T-cell (primary cell): Measurements from ENCODE around the gene SAFB. TPM values are rescaled to one million over a fixed set of nuclear protein-coding genes. Genes with fewer than 3 reads are reported as not detected.

Experiments
- ATAC-seq, 4 experiments: fragments of 200-7000 bp in 3 of 4; fragments of 150-1000 bp in 1 of 4; cut with Tn5 transposase; replicated peaks in 1 of 4; 1 replicate in 3 of 4; 2 replicates in 1 of 4; pipeline ENCODE4 v1.10.0; 2021; ENCODE audit warnings: moderate library complexity in 3 of 4, mild to moderate bottlenecking in 2 of 4, moderate number of reproducible peaks in 1 of 4
- CTCF ChIA-PET, 2 donors: fragments of 300-600 bp; sonication (Branson Sonifier 250); formaldehyde crosslinking; loops; one replicate each; lab custom pipeline; 2022; ENCODE audit warnings: antibody characterized with exemption in 2 of 2; lab: Charles Lee
- POLR2A ChIA-PET, 2 donors: fragments of 300-600 bp; sonication (Branson Sonifier 250); formaldehyde crosslinking; loops; one replicate each; lab custom pipeline; 2022; ENCODE audit warnings: antibody characterized with exemption in 2 of 2; lab: Charles Lee
- DNase-seq, 35 experiments: peaks; one replicate each; pipeline versions ENCODE4 v3.0.0 to v3.0.0-alpha.2; 2013 to 2023
- H3K27ac ChIP-seq: one replicate; pipeline ENCODE4 v1.5.1; 2013; ENCODE audit warnings: low read length
- H3K27me3 ChIP-seq, 2 experiments: replicated peaks in 1 of 2; 1 replicate in 1 of 2; 2 replicates in 1 of 2; pipeline versions ENCODE4 v1.6.1 to v1.7.0; 2013; ENCODE audit warnings: low read length in 1 of 2, mixed read lengths in 1 of 2; ENCODE audit not compliant: control insufficient read depth in 2 of 2, insufficient read depth in 2 of 2; ENCODE audit errors: extremely low read depth in 1 of 2
- H3K36me3 ChIP-seq, 2 donors: 1 replicate in 1 of 2; 2 replicates in 1 of 2; pipeline versions ENCODE4 v1.6.1 to v1.7.0; 2013; ENCODE audit warnings: low read length in 1 of 2; ENCODE audit not compliant: control insufficient read depth in 2 of 2, insufficient read depth in 1 of 2; ENCODE audit errors: extremely low read depth in 1 of 2
- H3K4me1 ChIP-seq, 2 experiments: 1 replicate in 1 of 2; 2 replicates in 1 of 2; pipeline versions ENCODE4 v1.6.1 to v1.7.0; 2013; ENCODE audit warnings: low read length in 2 of 2, mixed read lengths in 1 of 2; ENCODE audit not compliant: insufficient read depth in 2 of 2, control insufficient read depth in 1 of 2; ENCODE audit errors: extremely low read depth in 1 of 2
- H3K4me3 ChIP-seq, 2 donors: 1 replicate in 1 of 2; 2 replicates in 1 of 2; pipeline versions ENCODE4 v1.5.1 to v1.7.0; 2013; ENCODE audit warnings: mild to moderate bottlenecking in 2 of 2, low read length in 1 of 2, moderate library complexity in 1 of 2; ENCODE audit not compliant: control insufficient read depth in 1 of 2; ENCODE audit errors: extremely low read depth in 1 of 2
- H3K9me3 ChIP-seq: 2 replicates; pipeline ENCODE4 v1.7.0; 2013
- H3K27ac Mint-ChIP-seq, 2 donors: one replicate each; pipeline ENCODE4 v1.8.0; 2020 to 2021; ENCODE audit warnings: mild to moderate bottlenecking in 2 of 2, mixed read lengths in 2 of 2
- H3K27me3 Mint-ChIP-seq, 2 donors: one replicate each; pipeline ENCODE4 v1.8.0; 2021 to 2022; ENCODE audit warnings: mixed read lengths in 2 of 2
- H3K36me3 Mint-ChIP-seq: one replicate; pipeline ENCODE4 v1.8.0; 2021; ENCODE audit warnings: mixed read lengths
- H3K4me1 Mint-ChIP-seq, 3 donors: one replicate each; pipeline ENCODE4 v1.8.0; 2020 to 2022; ENCODE audit warnings: mixed read lengths in 3 of 3, mild to moderate bottlenecking in 1 of 3
- H3K4me3 Mint-ChIP-seq, 3 donors: one replicate each; pipeline ENCODE4 v1.8.0; 2020 to 2022; ENCODE audit warnings: mild to moderate bottlenecking in 3 of 3, mixed read lengths in 3 of 3, moderate library complexity in 3 of 3
- H3K9me3 Mint-ChIP-seq, 3 donors: one replicate each; pipeline ENCODE4 v1.8.0; 2020 to 2022; ENCODE audit warnings: mixed read lengths in 3 of 3
- WGBS: methylation state at CpG from one replicate; pipeline ENCODE4 v1.1.5; 2013; ENCODE audit warnings: missing lambda C conversion rate; ENCODE audit not compliant: insufficient coverage; 5-methylcytosine and 5-hydroxymethylcytosine counted together
- total RNA-seq, 35 experiments: library from RNA in 6 of 35; stranded (reverse) in 6 of 35; fragments of 120-200 nt in 1 of 35; gene quantifications; one replicate each; pipeline versions ENCODE4 v1.2.1 to v1.2.4 and lab custom pipeline; 2013 to 2026

Gene SAFB
- 100 to 1,000 TPM; 164 to 203 (median 195) TPM for total RNA-seq
- total RNA-seq (2013), result 75.4 TPM
- 123 to 190 (median 145) reads per million in 29 experiments for total RNA-seq (lab: John Stamatoyannopoulos, UW)

GRCh38 chr19:5622465-5623396, at the start of gene SAFB, which contains the start of gene SAFB2:
Gene SAFB (plus strand): TSS chr19:5623083. CDS start chr19:5623206, 123 bp downstream.
Gene SAFB2 (minus strand): TSS chr19:5622776. CDS start chr19:5622715, 61 bp downstream.
- Histone ChIP-seq H3K36me3 (peaks cover 6 to 57% of the 10 kb centered on the region in 2 donors), H3K27me3 (no peaks in the 10 kb centered on the region), H3K9me3 (no peaks in the 10 kb centered on the region), H3K4me3 (peak within 1 kb of the TSS; percentile 79 to 98), H3K27ac (peak within 1 kb of the TSS; percentile 85), H3K4me1 (peaks cover 54 to 72% of the 10 kb centered on the region in 2 experiments)
- peak; percentile 98 to 100 (median 100) for DNase-seq
- under 1% methylated on average over 116 of the region's 116 CpGs for WGBS
- peaks cover 74 to 81% (median 80%) of the 10 kb centered on the region in 3 donors for H3K4me1 Mint-ChIP-seq
- POLR2A ChIA-PET, result interaction anchor here (0.6 to 1.2 kb wide), 3 partner anchors 10 to 97 kb away, joined by 3 read pairs; partner anchors contain the start of genes CATSPERD (in 1 of the 2) and LONP1 (in 1 of the 2)
- H3K36me3 Mint-ChIP-seq, result peaks cover 45% of the 10 kb centered on the region
- peak; percentile 84 to 88 (median 85) for ATAC-seq
- H3K27ac Mint-ChIP-seq, result peak within 1 kb of the TSS; percentile 99
- H3K9me3 Mint-ChIP-seq, result no peaks in the 10 kb centered on the region
- peak within 1 kb of the TSS; percentile 100 for H3K4me3 Mint-ChIP-seq
- CTCF ChIA-PET, result interaction anchor here in 1 of 2 donors (0.6 to 1.4 kb wide), 3 partner anchors 32 to 67 kb away, joined by 3 read pairs; partner anchors contain the start of gene RPL36
- no peaks in the 10 kb centered on the region for H3K27me3 Mint-ChIP-seq

- Mint-ChIP-seq H3K27ac (no peak overlapping the region), H3K9me3 (no peaks in the 10 kb centered on the region), H3K36me3 (no peaks in the 10 kb centered on the region), H3K27me3 (no peaks in the 10 kb centered on the region), H3K4me3 (no peak overlapping the region), H3K4me1 (peaks cover 7 to 10% (median 9%) of the 10 kb centered on the region in 3 donors)
- WGBS, result 52% methylated on average over 2 of the region's 6 CpGs
- DNase-seq (no peak), ATAC-seq (no peak)
- H3K27me3 ChIP-seq, result no peaks in the 10 kb centered on the region
- CTCF ChIA-PET, result no interaction called here
- H3K4me1 ChIP-seq, result peaks cover 0 to 8% of the 10 kb centered on the region in 2 experiments
- no peaks in the 10 kb centered on the region for H3K36me3 ChIP-seq
- no peak overlapping the region for H3K4me3 ChIP-seq
- no peak overlapping the region for H3K27ac ChIP-seq
- H3K9me3 ChIP-seq, result no peaks in the 10 kb centered on the region
- POLR2A ChIA-PET, result no interaction called here
These were observed 47.3 kb upstream of the SAFB start for GRCh38 chr19:5575590-5575989.

- H3K4me3 Mint-ChIP-seq, result peak overlapping the region in 1 of 3 donors; percentile 8
- peak; percentile 78 to 85 (median 83) for ATAC-seq
- peaks cover 7 to 10% (median 9%) of the 10 kb centered on the region in 3 donors for H3K4me1 Mint-ChIP-seq
- Histone ChIP-seq H3K4me3 (no peak overlapping the region), H3K4me1 (peaks cover 0 to 8% of the 10 kb centered on the region in 2 experiments), H3K27ac (no peak overlapping the region), H3K27me3 (no peaks in the 10 kb centered on the region), H3K36me3 (peaks cover 0 to 3% of the 10 kb centered on the region in 2 donors), H3K9me3 (no peaks in the 10 kb centered on the region)
- WGBS, result 22% methylated on average over 19 of the region's 28 CpGs
- POLR2A ChIA-PET, result no interaction called here
- peak; percentile 11 to 85 (median 61) for DNase-seq
- CTCF ChIA-PET, result interaction anchor here in 1 of 2 donors (0.6 kb wide), 1 partner anchor 56 kb away, joined by 4 read pairs; no protein-coding TSS in a partner anchor
- H3K36me3 Mint-ChIP-seq, result no peaks in the 10 kb centered on the region
- no peaks in the 10 kb centered on the region for H3K9me3 Mint-ChIP-seq
- no peaks in the 10 kb centered on the region for H3K27me3 Mint-ChIP-seq
- no peak overlapping the region for H3K27ac Mint-ChIP-seq
These were observed 44.6 kb upstream of the SAFB start for GRCh38 chr19:5578097-5578846.

GRCh38 chr19:5579286-5579685, 43.6 kb upstream of the SAFB start:
- Histone ChIP-seq H3K27ac (no peak overlapping the region), H3K36me3 (peaks cover 3 to 4% of the 10 kb centered on the region in 2 donors), H3K9me3 (no peaks in the 10 kb centered on the region), H3K4me1 (peaks cover 0 to 8% of the 10 kb centered on the region in 2 experiments), H3K4me3 (no peak overlapping the region), H3K27me3 (no peaks in the 10 kb centered on the region)
- WGBS, result 94% methylated on average over 4 of the region's 6 CpGs
- CTCF ChIA-PET, result no interaction called here
- Mint-ChIP-seq H3K4me1 (peaks cover 7 to 10% (median 9%) of the 10 kb centered on the region in 3 donors), H3K9me3 (no peaks in the 10 kb centered on the region), H3K4me3 (no peak overlapping the region), H3K27me3 (no peaks in the 10 kb centered on the region), H3K36me3 (no peaks in the 10 kb centered on the region), H3K27ac (no peak overlapping the region)
- DNase-seq, result no peak
- POLR2A ChIA-PET, result no interaction called here
- ATAC-seq, result no peak

GRCh38 chr19:5579697-5580096, 43.2 kb upstream of the SAFB start:
- H3K4me3 ChIP-seq, result no peak overlapping the region
- H3K27me3 Mint-ChIP-seq, result no peaks in the 10 kb centered on the region
- peaks cover 0 to 8% of the 10 kb centered on the region in 2 experiments for H3K4me1 ChIP-seq
- CTCF ChIA-PET, result no interaction called here
- no peaks in the 10 kb centered on the region for H3K36me3 Mint-ChIP-seq
- no peaks in the 10 kb centered on the region for H3K9me3 Mint-ChIP-seq
- H3K27ac Mint-ChIP-seq, result no peak overlapping the region
- DNase-seq (no peak), ATAC-seq (no peak)
- 97% methylated on average over 7 of the region's 7 CpGs for WGBS
- POLR2A ChIA-PET, result no interaction called here
- H3K27me3 ChIP-seq, result no peaks in the 10 kb centered on the region
- H3K27ac ChIP-seq, result no peak overlapping the region
- H3K4me1 Mint-ChIP-seq, result peaks cover 7 to 10% (median 9%) of the 10 kb centered on the region in 3 donors
- no peaks in the 10 kb centered on the region for H3K9me3 ChIP-seq
- H3K36me3 ChIP-seq, result peaks cover 3 to 4% of the 10 kb centered on the region in 2 donors
- no peak overlapping the region for H3K4me3 Mint-ChIP-seq

GRCh38 chr19:5580161-5580571, 42.7 kb upstream of the SAFB start:
- Histone ChIP-seq H3K9me3 (no peaks in the 10 kb centered on the region), H3K4me1 (peaks cover 0 to 10% of the 10 kb centered on the region in 2 experiments), H3K27ac (no peak overlapping the region), H3K36me3 (peaks cover 4 to 5% of the 10 kb centered on the region in 2 donors), H3K4me3 (no peak overlapping the region), H3K27me3 (no peaks in the 10 kb centered on the region)
- Mint-ChIP-seq H3K4me3 (no peak overlapping the region), H3K27ac (no peak overlapping the region), H3K36me3 (no peaks in the 10 kb centered on the region), H3K9me3 (no peaks in the 10 kb centered on the region), H3K27me3 (no peaks in the 10 kb centered on the region), H3K4me1 (peaks cover 7 to 10% (median 9%) of the 10 kb centered on the region in 3 donors)
- 62% methylated on average over 12 of the region's 12 CpGs for WGBS
- DNase-seq, result no peak
- POLR2A ChIA-PET, result no interaction called here
- ATAC-seq, result no peak
- CTCF ChIA-PET, result interaction anchor here in 1 of 2 donors (0.6 kb wide), 1 partner anchor 1291 kb away, joined by 5 read pairs; no protein-coding TSS in a partner anchor
